Mammary epithelial cell (primary cell): Measurements from ENCODE around the gene TRPC5OS.

ENCODE experiments used
- EZH2 ChIP-seq: IDR thresholded peaks from 2 replicates; pipeline ENCODE4 v1.6.1; 2012; ENCODE audit warnings: low read length, inconsistent platforms, borderline replicate concordance
- TF ChIP-seq, protein P1 (sequence below), 2 donors: IDR thresholded peaks in 1 of 2; conservative IDR thresholded peaks in 1 of 2; 2 replicates each; pipeline ENCODE4 v1.5.1; 2011 to 2012; ENCODE audit warnings: inconsistent platforms in 2 of 2, low read length in 2 of 2, mild to moderate bottlenecking in 2 of 2, control low read depth in 1 of 2, low read depth in 1 of 2; ENCODE audit not compliant: insufficient read depth in 1 of 2; ENCODE audit errors: extremely low read depth in 1 of 2

DNA sequence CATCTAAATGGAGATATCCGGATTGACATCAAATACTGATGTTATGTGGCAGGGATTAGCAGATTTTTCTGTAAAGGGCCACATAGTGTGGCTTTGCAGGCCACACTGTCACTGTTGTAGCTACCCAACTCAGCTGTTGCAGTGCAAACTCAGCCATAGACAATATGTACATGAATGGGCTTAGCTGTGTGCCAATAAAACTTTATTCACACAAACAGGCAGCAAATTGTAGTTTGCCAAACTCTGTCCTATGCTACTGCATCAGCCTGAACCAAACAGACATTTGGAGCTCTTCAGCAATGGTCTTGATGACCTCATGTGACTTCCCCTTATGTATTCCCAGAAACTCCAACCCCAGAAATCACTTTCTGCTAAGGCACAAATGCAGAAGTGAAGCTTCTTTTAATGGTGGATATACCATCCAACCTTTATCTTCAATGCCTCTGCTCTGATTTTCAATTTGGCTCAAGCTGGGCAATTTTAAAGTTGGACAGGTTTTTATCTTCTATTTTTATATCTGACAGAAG lies 18.4 kb upstream of the TRPC5OS start:
- TF ChIP-seq, protein P1, sequence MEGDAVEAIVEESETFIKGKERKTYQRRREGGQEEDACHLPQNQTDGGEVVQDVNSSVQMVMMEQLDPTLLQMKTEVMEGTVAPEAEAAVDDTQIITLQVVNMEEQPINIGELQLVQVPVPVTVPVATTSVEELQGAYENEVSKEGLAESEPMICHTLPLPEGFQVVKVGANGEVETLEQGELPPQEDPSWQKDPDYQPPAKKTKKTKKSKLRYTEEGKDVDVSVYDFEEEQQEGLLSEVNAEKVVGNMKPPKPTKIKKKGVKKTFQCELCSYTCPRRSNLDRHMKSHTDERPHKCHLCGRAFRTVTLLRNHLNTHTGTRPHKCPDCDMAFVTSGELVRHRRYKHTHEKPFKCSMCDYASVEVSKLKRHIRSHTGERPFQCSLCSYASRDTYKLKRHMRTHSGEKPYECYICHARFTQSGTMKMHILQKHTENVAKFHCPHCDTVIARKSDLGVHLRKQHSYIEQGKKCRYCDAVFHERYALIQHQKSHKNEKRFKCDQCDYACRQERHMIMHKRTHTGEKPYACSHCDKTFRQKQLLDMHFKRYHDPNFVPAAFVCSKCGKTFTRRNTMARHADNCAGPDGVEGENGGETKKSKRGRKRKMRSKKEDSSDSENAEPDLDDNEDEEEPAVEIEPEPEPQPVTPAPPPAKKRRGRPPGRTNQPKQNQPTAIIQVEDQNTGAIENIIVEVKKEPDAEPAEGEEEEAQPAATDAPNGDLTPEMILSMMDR (conservative IDR thresholded peaks at IDR 0.05 in 1 of 2, IDR thresholded peaks at IDR 0.05 in 1 of 2; ENCODE audit: extremely low read depth in 1 of 2, insufficient read depth in 1 of 2, low read depth in 1 of 2, low read length in 2 of 2) = no peak
- no peak for TF ChIP-seq EZH2
